H1 (cell line): Measurements from ENCODE around the gene MREG. TPM values are rescaled to one million over a fixed set of nuclear protein-coding genes. Genes with fewer than 3 reads are reported as not detected.
A peak's percentile ranks its signal among the peaks of the same experiment; 100 is the strongest.

Experiments
- CTCF ChIA-PET: fragments of 300-600 bp; sonication (Branson Sonifier 250); formaldehyde crosslinking; loops from one replicate; lab custom pipeline; 2021; ENCODE audit not compliant: partially characterized antibody; lab: Charles Lee
- POLR2A ChIA-PET: fragments of 300-600 bp; sonication (Branson Sonifier 250); formaldehyde crosslinking; loops from one replicate; lab custom pipeline; 2021; ENCODE audit warnings: inconsistent platforms; ENCODE audit not compliant: partially characterized antibody; lab: Charles Lee
- DNase-seq, 2 experiments: peaks; one replicate each; pipeline versions ENCODE4 v3.0.0 to v3.0.0-alpha.2; 2010 to 2022; ENCODE audit warnings: low spot score in 2 of 2, low read depth in 1 of 2, mixed read lengths in 1 of 2
- FAIRE-seq: peaks from 2 replicates; lab custom pipeline; 2011; peaks lifted over from hg19 to GRCh38; lab: Jason Lieb, UNC
- H2AFZ ChIP-seq: 2 replicates; pipeline ENCODE4 v1.8.1; 2012; ENCODE audit warnings: low read length, inconsistent platforms
- H2AK5ac ChIP-seq: 2 replicates; pipeline ENCODE4 v1.6.1; 2013; ENCODE audit warnings: low read depth, low read length
- H2BK120ac ChIP-seq: replicated peaks from 2 replicates; pipeline ENCODE3; 2013; ENCODE audit warnings: low read depth, low read length, inconsistent platforms
- H2BK12ac ChIP-seq: 2 replicates; pipeline ENCODE4 v1.6.1; 2013; ENCODE audit warnings: low read depth, low read length
- H2BK15ac ChIP-seq: 2 replicates; pipeline ENCODE4 v1.6.1; 2013; ENCODE audit warnings: low read length
- H2BK20ac ChIP-seq: 2 replicates; pipeline ENCODE4 v1.6.1; 2013; ENCODE audit warnings: low read length
- H2BK5ac ChIP-seq: 2 replicates; pipeline ENCODE4 v1.6.1; 2013; ENCODE audit warnings: low read depth, low read length
- H3K14ac ChIP-seq: 2 replicates; pipeline ENCODE4 v1.6.1; 2013; ENCODE audit warnings: inconsistent platforms; ENCODE audit not compliant: insufficient read length
- H3K18ac ChIP-seq: 2 replicates; pipeline ENCODE4 v1.6.1; 2013; ENCODE audit warnings: low read length; ENCODE audit errors: extremely low read depth
- H3K23ac ChIP-seq: 2 replicates; pipeline ENCODE4 v1.6.1; 2013; ENCODE audit warnings: inconsistent platforms; ENCODE audit not compliant: insufficient read length
- H3K23me2 ChIP-seq: 2 replicates; pipeline ENCODE4 v1.6.1; 2013; ENCODE audit warnings: low read depth, low read length
- H3K27ac ChIP-seq: 2 replicates; pipeline ENCODE4 v1.6.1; 2011; ENCODE audit warnings: low read depth, low read length, inconsistent platforms
- H3K27me3 ChIP-seq, 4 experiments: replicated peaks in 1 of 4; 1 replicate in 1 of 4; 2 replicates in 3 of 4; pipeline versions ENCODE4 v1.6.1 to v1.8.1; 2011 to 2013; ENCODE audit warnings: low read length in 3 of 4, mild to moderate bottlenecking in 3 of 4, inconsistent platforms in 2 of 4, mixed read lengths in 2 of 4, moderate library complexity in 1 of 4; ENCODE audit not compliant: control insufficient read depth in 3 of 4, insufficient read depth in 3 of 4; ENCODE audit errors: extremely low read depth in 1 of 4
- H3K36me3 ChIP-seq, 4 experiments: 2 replicates each; pipeline versions ENCODE4 v1.6.1 to v1.8.1; 2011 to 2013; ENCODE audit warnings: mild to moderate bottlenecking in 4 of 4, low read length in 3 of 4, moderate library complexity in 2 of 4, control low read depth in 1 of 4, inconsistent platforms in 1 of 4; ENCODE audit not compliant: insufficient read depth in 4 of 4, control insufficient read depth in 2 of 4
- H3K4ac ChIP-seq: replicated peaks from 2 replicates; pipeline ENCODE3; 2013; ENCODE audit warnings: low read length, low read depth, mixed read lengths, inconsistent platforms; ENCODE audit not compliant: insufficient read length
- H3K4me1 ChIP-seq, 4 experiments: replicated peaks in 1 of 4; 1 replicate in 1 of 4; 2 replicates in 3 of 4; pipeline versions ENCODE4 v1.6.1 to v1.8.1; 2011 to 2013; ENCODE audit warnings: low read length in 3 of 4, inconsistent platforms in 2 of 4, mixed read lengths in 1 of 4; ENCODE audit not compliant: insufficient read depth in 4 of 4, control insufficient read depth in 3 of 4
- H3K4me2 ChIP-seq, 2 experiments: 2 replicates each; pipeline versions ENCODE4 v1.6.1 to v1.8.1; 2011 to 2013; ENCODE audit warnings: low read depth in 2 of 2, low read length in 2 of 2, control low read depth in 1 of 2, inconsistent platforms in 1 of 2, mild to moderate bottlenecking in 1 of 2; ENCODE audit not compliant: insufficient read depth in 1 of 2
- H3K4me3 ChIP-seq, 4 experiments: fragments of 200-600, 300-600 bp in 1 of 4; sonication (generic), shearing (Covaris generic), sonication (Bioruptor Twin) in 1 of 4; 2 replicates each; pipeline versions ENCODE4 v1.5.1 to v1.8.1; 2011 to 2016; ENCODE audit warnings: low read length in 4 of 4, low read depth in 3 of 4, control low read depth in 2 of 4, inconsistent platforms in 2 of 4, mild to moderate bottlenecking in 2 of 4, mixed read lengths in 1 of 4, moderate library complexity in 1 of 4; ENCODE audit not compliant: insufficient read depth in 2 of 4; ENCODE audit errors: extremely low read depth in 1 of 4
- H3K56ac ChIP-seq: replicated peaks from 2 replicates; pipeline ENCODE3; 2013; ENCODE audit warnings: low read depth, mild to moderate bottlenecking, mixed read lengths, low read length, inconsistent platforms; ENCODE audit not compliant: insufficient read length
- H3K79me1 ChIP-seq: 2 replicates; pipeline ENCODE4 v1.6.1; 2013; ENCODE audit warnings: low read depth, low read length, control low read depth
- H3K79me2 ChIP-seq, 2 experiments: 2 replicates each; pipeline versions ENCODE4 v1.6.1 to v1.8.1; 2012 to 2013; ENCODE audit warnings: low read length in 2 of 2, mild to moderate bottlenecking in 2 of 2, inconsistent platforms in 1 of 2; ENCODE audit not compliant: insufficient read depth in 2 of 2, control insufficient read depth in 1 of 2
- H3K9ac ChIP-seq, 4 experiments: replicated peaks in 1 of 4; 1 replicate in 1 of 4; 2 replicates in 3 of 4; pipeline versions ENCODE4 v1.6.1 to v1.8.1; 2011 to 2013; ENCODE audit warnings: low read depth in 3 of 4, low read length in 3 of 4, control low read depth in 2 of 4, mild to moderate bottlenecking in 2 of 4, moderate library complexity in 2 of 4, inconsistent platforms in 1 of 4; ENCODE audit errors: extremely low read depth in 1 of 4
- H3K9me3 ChIP-seq, 2 experiments: 2 replicates each; pipeline versions ENCODE4 v1.6.1 to v1.8.1; 2012 to 2013; ENCODE audit warnings: mild to moderate bottlenecking in 2 of 2, moderate library complexity in 2 of 2, control low read depth in 1 of 2, inconsistent platforms in 1 of 2, low read depth in 1 of 2, low read length in 1 of 2, mixed read lengths in 1 of 2; ENCODE audit not compliant: insufficient read depth in 2 of 2
- H4K20me1 ChIP-seq, 2 experiments: replicated peaks in 1 of 2; 2 replicates each; pipeline versions ENCODE3 to v1.8.1; 2011 to 2013; ENCODE audit warnings: inconsistent platforms in 2 of 2, low read length in 2 of 2, mild to moderate bottlenecking in 1 of 2; ENCODE audit not compliant: insufficient read depth in 2 of 2, control insufficient read depth in 1 of 2
- H4K5ac ChIP-seq: 2 replicates; pipeline ENCODE4 v1.6.1; 2013; ENCODE audit warnings: low read length, low read depth, mixed read lengths, inconsistent platforms; ENCODE audit not compliant: insufficient read length
- H4K8ac ChIP-seq: 2 replicates; pipeline ENCODE4 v1.8.0; 2013; ENCODE audit warnings: mild to moderate bottlenecking, moderate library complexity, low read length, inconsistent platforms; ENCODE audit not compliant: insufficient read depth; ENCODE audit errors: extremely low read depth
- H4K91ac ChIP-seq: replicated peaks from 2 replicates; pipeline ENCODE3; 2013; ENCODE audit warnings: low read length, mixed read lengths, inconsistent platforms; ENCODE audit not compliant: insufficient read length
- SIRT6 ChIP-seq: IDR thresholded peaks from one replicate; pipeline ENCODE4 v1.7.1; 2012; ENCODE audit warnings: low read length, inconsistent platforms
- WGBS, 2 experiments: shearing (Covaris generic) in 1 of 2; methylation state at CpG; one replicate each; pipeline versions ENCODE4 v1.1.6 to v1.1.7; 2013 to 2015; ENCODE audit warnings: low lambda C conversion rate in 2 of 2, mixed read lengths in 2 of 2, inconsistent platforms in 1 of 2, low coverage in 1 of 2, missing lambda C conversion rate in 1 of 2; ENCODE audit not compliant: insufficient replicate concordance in 2 of 2, insufficient coverage in 1 of 2, insufficient read length in 1 of 2; ENCODE audit errors: extremely low coverage in 1 of 2, missing lambda C conversion rate in 1 of 2; 5-methylcytosine and 5-hydroxymethylcytosine counted together
- polyA plus RNA-seq, 7 experiments: library from polyadenylated mRNA; depleted of rRNA in 3 of 7; stranded (reverse) in 5 of 7; unstranded in 2 of 7; fragments of >200 nt in 5 of 7; fragments of 200-250 nt in 2 of 7; gene quantifications; 1 replicate in 5 of 7; 2 replicates in 1 of 7; 4 replicates in 1 of 7; pipeline versions ENCODE4 v1.2.1 to v1.2.3, GENCODE V29; 2011 to 2013; ENCODE audit warnings: missing spikeins in 2 of 7, mixed read lengths in 2 of 7
- total RNA-seq: library from RNA; stranded (reverse); fragmentation: NEBNext Ultra II Directional; extraction: Animal tissue kit (Norgen Biotek cat#: 25700); gene quantifications from 2 replicates; pipeline ENCODE4 v1.2.1, GENCODE V29; 2021

The MREG gene
- total and polyA plus RNA-seq, 2 of the 8 experiments (the other 6 are each of a cell fraction or from before 2014, with no cell fraction given), result 7.5 to 31.9 TPM

DNA sequence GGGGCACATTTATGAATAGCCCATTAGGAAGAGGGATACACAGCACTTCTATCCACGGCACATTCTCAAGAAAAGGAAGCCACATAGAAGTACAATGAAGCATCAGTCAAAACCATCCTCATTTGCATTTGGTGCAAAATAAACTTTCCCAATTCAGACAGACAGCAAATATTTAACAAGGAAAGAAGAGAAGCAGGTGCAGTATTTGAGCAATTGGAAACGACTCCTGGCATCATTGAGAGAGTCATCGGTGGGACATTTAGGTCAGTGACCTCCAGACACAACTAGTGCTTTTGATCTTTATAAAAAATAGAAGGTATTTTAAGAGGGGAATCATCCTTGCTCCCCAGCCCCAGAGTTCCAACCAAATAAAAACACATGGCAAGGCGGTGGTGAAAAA is 118.0 kb downstream of the MREG start:
- H2AFZ ChIP-seq, result 0 out of 2 replicates have a peak overlapping the region, but pooled peaks have one; percentile 22
- no peak overlapping the region for H2BK15ac ChIP-seq
- no peaks in the 10 kb centered on the region for H3K4me1 ChIP-seq
- H4K20me1 ChIP-seq, result no peaks in the 10 kb centered on the region
- H3K9ac ChIP-seq, result no peak overlapping the region
- H3K79me2 ChIP-seq, result no peaks in the 10 kb centered on the region
- H3K79me1 ChIP-seq, result no peaks in the 10 kb centered on the region
- no peak overlapping the region for H2BK5ac ChIP-seq
- no peak overlapping the region for H3K56ac ChIP-seq
- FAIRE-seq, result no peak
- H3K36me3 ChIP-seq, result no peaks in the 10 kb centered on the region
- H3K14ac ChIP-seq, result no peak overlapping the region
- H2AK5ac ChIP-seq, result no peak overlapping the region
- no peaks in the 10 kb centered on the region for H3K9me3 ChIP-seq
- no peak overlapping the region for H4K5ac ChIP-seq
- H3K4ac ChIP-seq, result no peak overlapping the region
- WGBS, 2 experiments, result 89% methylated on average over 4 of the region's 4 CpGs; no CpG with 5 or more reads in 1 of the 2 experiments
- CTCF ChIA-PET, result interaction anchor here (1.0 to 1.2 kb wide), 3 partner anchors 36 to 562 kb away, joined by 3 read pairs; no protein-coding TSS in a partner anchor
- no peak overlapping the region for H3K18ac ChIP-seq
- no peak overlapping the region for H2BK20ac ChIP-seq
- no peaks in the 10 kb centered on the region for H3K27me3 ChIP-seq
- no peak overlapping the region for H3K4me3 ChIP-seq
- no peaks in the 10 kb centered on the region; the same call in 1 of the 2 replicates for H3K23me2 ChIP-seq
- no peak for DNase-seq
- H4K8ac ChIP-seq, result no peak overlapping the region
- H3K27ac ChIP-seq, result no peak overlapping the region
- no peak for TF ChIP-seq SIRT6
- TF ChIP-seq, all 59 proteins: peak for 0
- H4K91ac ChIP-seq, result no peak overlapping the region
- no peak overlapping the region for H2BK120ac ChIP-seq
- POLR2A ChIA-PET, result no interaction called here
- no peak overlapping the region for H2BK12ac ChIP-seq
- H3K4me2 ChIP-seq, result no peak overlapping the region
- no peak overlapping the region for H3K23ac ChIP-seq

Other genes with a start within 250 kb of the MREG start
- 17.5 and 19.2 TPM in 2 replicates for gene PECR, start 68.3 kb upstream of the MREG start, total RNA-seq
- gene PECR, start 68.3 kb upstream of the MREG start, polyA plus RNA-seq (2011; rRNA removed), result 15.3 and 15.9 TPM in 2 replicates
- gene TMEM169, start 68.4 kb upstream of the MREG start, total RNA-seq, result 2.4 and 2.5 TPM in 2 replicates
- gene TMEM169, start 68.4 kb upstream of the MREG start, polyA plus RNA-seq (2011; rRNA removed), result 0.41 and 0.75 TPM in 2 replicates
- 597 and 644 TPM in 2 replicates for gene XRCC5, start 95.8 kb upstream of the MREG start, total RNA-seq
- 244 and 308 TPM in 2 replicates for gene XRCC5, start 95.8 kb upstream of the MREG start, polyA plus RNA-seq (2011; rRNA removed)